Liver (tissue), 3 donors: ENCODE data around the gene TSHZ2.

ENCODE experiments used
- FOXA1 ChIP-seq: IDR thresholded peaks from 2 replicates; pipeline ENCODE4 v1.6.1; 2016; ENCODE audit warnings: antibody characterized with exemption
- GABPA ChIP-seq, 2 donors: IDR thresholded peaks in 1 of 2; conservative IDR thresholded peaks in 1 of 2; 2 replicates each; pipeline ENCODE4 v1.6.1; 2016; ENCODE audit warnings: antibody characterized with exemption in 2 of 2, mild to moderate bottlenecking in 1 of 2, moderate library complexity in 1 of 2
- RAD21 ChIP-seq, 2 donors: IDR thresholded peaks; 2 replicates each; pipeline ENCODE4 v1.6.1; 2016; ENCODE audit warnings: antibody characterized with exemption in 2 of 2, mild to moderate bottlenecking in 2 of 2
- TAF1 ChIP-seq: conservative IDR thresholded peaks from 2 replicates; pipeline ENCODE4 v1.6.1; 2016; ENCODE audit warnings: antibody characterized with exemption, mild to moderate bottlenecking
- TF ChIP-seq, protein P1 (sequence below): fragments of 150-350 bp; IDR thresholded peaks from 2 replicates; pipeline ENCODE4 v1.5.1; 2017; ENCODE audit warnings: improper control_type of control experiment, low read depth, low read length; ENCODE audit not compliant: missing input control
- TF ChIP-seq, protein P2 (sequence below): IDR thresholded peaks from 2 replicates; pipeline ENCODE4 v1.6.1; 2016; ENCODE audit warnings: antibody characterized with exemption
- donor health status: healthy.
- donor health status: healthy.

DNA sequence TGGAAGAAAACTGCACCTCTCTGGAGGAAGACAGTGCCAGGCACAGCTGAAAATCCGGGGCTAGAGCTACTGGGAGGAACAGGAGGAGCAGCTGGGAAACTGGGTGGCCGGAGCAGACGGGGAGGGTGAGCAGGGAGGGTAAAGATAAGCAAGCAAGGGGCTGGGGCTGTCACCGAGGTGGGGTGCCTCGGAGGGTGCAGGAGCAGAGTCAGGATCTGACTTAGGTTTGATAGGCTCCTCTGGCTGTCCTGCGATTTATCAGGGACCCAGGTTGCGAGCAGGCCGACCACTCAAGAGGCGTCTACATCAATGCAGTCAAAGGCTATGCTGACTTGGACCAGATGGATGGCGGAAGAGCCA, 12.3 kb downstream of the TSHZ2 start:
- TF ChIP-seq, protein P1, sequence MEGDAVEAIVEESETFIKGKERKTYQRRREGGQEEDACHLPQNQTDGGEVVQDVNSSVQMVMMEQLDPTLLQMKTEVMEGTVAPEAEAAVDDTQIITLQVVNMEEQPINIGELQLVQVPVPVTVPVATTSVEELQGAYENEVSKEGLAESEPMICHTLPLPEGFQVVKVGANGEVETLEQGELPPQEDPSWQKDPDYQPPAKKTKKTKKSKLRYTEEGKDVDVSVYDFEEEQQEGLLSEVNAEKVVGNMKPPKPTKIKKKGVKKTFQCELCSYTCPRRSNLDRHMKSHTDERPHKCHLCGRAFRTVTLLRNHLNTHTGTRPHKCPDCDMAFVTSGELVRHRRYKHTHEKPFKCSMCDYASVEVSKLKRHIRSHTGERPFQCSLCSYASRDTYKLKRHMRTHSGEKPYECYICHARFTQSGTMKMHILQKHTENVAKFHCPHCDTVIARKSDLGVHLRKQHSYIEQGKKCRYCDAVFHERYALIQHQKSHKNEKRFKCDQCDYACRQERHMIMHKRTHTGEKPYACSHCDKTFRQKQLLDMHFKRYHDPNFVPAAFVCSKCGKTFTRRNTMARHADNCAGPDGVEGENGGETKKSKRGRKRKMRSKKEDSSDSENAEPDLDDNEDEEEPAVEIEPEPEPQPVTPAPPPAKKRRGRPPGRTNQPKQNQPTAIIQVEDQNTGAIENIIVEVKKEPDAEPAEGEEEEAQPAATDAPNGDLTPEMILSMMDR: no peak
- TF ChIP-seq TAF1 (no peak), GABPA (IDR thresholded peaks at IDR 0.05 in 1 of 2, conservative IDR thresholded peaks at IDR 0.05 in 1 of 2) (no peak), RAD21 (IDR thresholded peaks at IDR 0.05) (no peak), FOXA1 (no peak)
- TF ChIP-seq, protein P2, sequence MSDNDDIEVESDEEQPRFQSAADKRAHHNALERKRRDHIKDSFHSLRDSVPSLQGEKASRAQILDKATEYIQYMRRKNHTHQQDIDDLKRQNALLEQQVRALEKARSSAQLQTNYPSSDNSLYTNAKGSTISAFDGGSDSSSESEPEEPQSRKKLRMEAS: no peak
